ENCODE measurements around the gene WDR4.
"Not testable (repeated sequence)": the region's sequence is repeated elsewhere in the genome, so short reads cannot be mapped to it uniquely, and the experiment has no call there.

The WDR4 gene

DNA sequence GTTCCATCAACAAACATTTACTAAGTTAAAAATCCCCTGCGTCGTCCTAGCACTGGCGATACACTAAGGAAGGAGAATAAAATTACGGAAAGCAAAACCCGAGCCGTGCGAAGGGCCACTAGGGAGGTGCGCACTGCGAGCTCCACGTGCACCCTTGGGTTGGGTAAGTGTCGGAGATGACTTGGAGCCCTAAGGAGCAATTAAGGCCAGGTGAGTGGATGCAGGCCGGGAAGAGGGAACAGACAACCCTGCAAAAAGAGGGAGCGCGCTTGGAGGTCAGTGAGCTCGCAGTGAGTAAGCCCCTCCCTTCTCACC lies 704 bp downstream of the WDR4 start:
- no peak for DNase-seq (ENCODE audit: low read depth)

DNA sequence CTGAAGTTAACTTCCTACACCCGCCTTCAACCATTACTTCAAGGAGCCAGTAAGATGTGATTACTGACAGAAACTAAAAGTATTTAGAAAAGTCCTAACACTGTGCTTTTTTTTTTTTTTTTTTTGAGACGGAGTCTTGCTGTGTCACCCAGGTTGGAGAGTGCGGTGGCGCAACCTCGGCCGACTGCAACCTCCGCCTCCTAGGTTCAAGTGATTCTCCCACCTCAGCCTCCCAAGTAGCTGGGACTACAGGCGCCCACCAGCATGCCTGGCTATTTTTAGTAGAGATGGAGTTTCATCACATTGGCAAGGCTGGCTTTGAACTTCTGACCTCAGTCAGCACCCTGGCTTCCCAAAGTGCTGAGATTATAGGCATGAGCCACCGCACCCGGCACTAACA lies 3.5 kb downstream of the WDR4 start:
- not testable (repeated sequence) for DNase-seq (ENCODE audit: low read depth)

DNA sequence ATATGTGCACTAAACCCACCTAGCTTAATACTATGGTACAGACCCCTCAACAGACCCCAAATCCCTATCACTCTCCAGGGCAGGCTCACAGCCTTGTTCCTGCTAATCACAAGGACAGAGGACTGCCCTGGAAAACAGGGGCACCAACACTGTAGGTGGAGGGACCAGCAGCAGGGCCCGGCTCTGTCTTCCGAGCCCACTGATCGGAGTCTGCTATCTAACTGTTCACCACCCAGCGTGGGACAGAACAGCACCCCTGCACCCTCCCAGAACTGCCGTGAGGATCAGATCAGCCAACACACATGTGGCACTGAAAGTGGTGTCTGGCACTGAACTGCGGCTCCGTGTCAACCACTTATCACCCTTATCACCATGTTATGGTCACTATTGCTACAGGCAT lies 6.2 kb downstream of the WDR4 start:
- no peak for DNase-seq (ENCODE audit: low read depth)

GRCh38 chr21:42868196-42868595 lies 11.1 kb downstream of the WDR4 start:
- no peak for DNase-seq (ENCODE audit: low read depth)

DNA sequence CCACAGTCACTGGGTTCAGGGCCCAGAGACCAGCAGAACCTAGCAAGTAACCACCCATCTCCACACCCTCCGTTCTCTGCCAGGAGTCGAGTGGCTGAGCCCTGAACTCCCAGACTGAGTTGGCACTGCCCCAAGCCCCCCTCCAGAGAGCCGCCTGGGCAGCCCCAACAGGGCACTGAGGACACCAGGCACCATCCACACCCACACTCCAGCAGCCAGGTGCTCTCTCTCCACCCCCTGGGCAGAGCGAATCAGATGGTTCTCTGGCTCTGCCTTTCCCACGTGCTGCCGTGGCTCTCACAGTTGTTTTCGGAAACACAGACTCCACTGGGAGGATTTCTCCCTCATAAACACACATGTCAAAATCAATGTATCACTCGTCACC lies 13.6 kb downstream of the WDR4 start:
- no peak for DNase-seq (ENCODE audit: low read depth)

GRCh38 chr21:42864815-42865775 lies 14.2 kb downstream of the WDR4 start:
- no peak for DNase-seq (ENCODE audit: low read depth)

GRCh38 chr21:42864286-42864685 lies 15.1 kb downstream of the WDR4 start:
- no peak for DNase-seq (ENCODE audit: low read depth)

GRCh38 chr21:42863504-42863870 lies 15.9 kb downstream of the WDR4 start:
- no peak for DNase-seq (ENCODE audit: low read depth)

DNA sequence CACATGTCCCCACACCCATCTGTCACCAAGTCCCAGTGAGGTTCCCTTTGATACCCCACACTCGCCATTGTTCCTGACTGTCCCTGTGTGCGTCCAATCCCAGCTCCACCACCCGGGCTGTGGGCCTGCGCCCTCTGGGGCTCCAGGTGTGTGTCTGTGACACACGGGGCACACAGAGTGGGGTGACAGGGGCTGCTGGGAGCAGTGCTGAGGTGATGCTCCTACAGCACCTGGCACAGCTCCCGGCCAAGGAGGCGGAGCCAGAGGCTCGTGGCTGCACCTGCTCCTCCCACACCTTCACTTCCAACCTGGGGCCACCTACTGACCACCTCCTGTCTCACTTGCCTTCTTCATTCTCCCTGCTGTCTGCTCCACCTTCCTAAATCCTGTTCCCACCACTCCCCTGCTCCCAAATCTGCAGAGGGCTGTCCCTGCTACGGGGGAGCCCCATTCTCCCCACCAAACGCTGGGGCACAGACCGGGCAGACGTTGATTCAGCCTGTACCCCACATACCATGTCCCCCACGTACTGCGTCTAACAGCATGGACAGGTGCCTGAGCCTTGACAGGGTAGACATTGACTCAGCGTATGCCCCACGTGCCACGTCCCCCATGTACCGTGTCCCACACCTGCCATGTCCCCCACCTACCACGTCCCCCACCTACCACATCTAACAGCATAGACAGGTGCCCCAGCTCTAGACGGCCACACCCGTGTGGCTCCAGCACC lies 16.4 kb downstream of the WDR4 start:
- DNase-seq (ENCODE audit: low read depth) = no peak

DNA sequence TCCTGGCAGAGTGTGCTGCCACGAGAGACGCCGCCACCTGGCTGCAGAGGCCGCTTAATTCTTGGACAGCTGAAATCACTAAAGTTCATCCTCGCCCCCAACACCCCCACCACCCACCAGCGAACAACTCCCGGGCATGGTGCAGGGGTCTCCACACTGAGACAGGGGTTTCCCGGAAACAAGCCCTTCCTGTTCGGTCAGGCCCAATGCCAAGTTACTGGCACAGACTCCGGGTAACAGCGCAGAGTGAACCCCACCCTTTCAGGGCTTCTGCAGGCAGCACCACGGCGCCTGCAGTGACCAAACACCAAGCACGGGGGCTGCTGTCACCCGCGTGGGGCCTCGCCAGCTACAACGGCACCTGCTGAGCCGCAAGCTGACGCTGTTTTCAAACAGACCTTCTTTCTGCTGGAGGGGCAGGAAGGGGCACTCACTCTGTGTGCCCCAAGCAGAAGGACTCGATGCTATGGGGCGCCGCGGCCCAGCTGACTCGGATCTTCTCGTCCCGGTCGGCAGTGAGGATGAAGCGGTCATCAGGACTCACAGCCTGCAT lies 17.4 kb downstream of the WDR4 start:
- no peak for DNase-seq (ENCODE audit: low read depth)

DNA sequence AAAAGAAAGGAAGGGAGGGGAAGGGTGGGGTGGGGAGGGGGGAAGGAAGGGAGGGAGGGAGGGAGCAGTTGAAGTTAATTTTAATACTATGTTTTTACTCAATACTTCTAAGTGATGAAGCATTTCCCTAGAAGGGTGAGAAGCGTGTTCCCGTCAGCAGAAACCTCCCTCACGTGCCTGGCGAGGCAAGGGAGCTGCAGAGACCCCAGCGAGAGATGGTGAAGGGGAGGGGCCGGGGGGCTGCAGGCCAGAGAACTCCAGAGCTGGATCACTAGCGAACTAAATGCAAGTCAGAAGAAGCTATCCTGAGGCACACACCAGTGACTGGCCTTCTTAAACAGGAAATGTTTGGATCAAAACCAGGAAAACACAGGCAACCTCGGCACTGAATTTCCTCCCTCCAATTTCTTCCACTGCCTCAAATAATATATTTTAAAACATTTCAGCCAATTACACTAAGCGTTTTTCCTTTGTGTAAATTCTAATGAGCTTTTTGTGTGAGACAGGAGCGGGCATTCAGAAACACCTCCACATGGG lies 18.0 kb downstream of the WDR4 start:
- no peak for DNase-seq (ENCODE audit: low read depth)

- DNase-seq (ENCODE audit: low read depth) = no peak
These were observed 19.0 kb downstream of the WDR4 start for GRCh38 chr21:42860345-42860744.

DNA sequence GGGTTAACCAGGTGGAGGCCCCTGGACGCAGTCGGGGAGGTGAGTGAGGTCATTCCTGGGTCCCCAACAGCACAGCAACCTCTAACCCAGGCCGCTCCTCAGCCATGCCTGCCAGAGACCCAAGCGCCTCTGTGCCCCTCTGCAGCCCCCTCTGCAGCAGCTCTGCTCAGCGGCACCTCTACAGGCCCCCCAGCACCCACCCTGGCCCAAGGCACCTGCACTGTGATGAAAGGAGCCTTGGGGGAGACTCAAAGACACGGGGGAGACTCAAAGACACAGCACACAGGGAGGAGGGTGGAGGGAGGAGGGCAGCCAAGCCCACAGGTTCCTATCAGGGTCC lies 19.5 kb downstream of the WDR4 start:
- no peak for DNase-seq (ENCODE audit: low read depth)

DNA sequence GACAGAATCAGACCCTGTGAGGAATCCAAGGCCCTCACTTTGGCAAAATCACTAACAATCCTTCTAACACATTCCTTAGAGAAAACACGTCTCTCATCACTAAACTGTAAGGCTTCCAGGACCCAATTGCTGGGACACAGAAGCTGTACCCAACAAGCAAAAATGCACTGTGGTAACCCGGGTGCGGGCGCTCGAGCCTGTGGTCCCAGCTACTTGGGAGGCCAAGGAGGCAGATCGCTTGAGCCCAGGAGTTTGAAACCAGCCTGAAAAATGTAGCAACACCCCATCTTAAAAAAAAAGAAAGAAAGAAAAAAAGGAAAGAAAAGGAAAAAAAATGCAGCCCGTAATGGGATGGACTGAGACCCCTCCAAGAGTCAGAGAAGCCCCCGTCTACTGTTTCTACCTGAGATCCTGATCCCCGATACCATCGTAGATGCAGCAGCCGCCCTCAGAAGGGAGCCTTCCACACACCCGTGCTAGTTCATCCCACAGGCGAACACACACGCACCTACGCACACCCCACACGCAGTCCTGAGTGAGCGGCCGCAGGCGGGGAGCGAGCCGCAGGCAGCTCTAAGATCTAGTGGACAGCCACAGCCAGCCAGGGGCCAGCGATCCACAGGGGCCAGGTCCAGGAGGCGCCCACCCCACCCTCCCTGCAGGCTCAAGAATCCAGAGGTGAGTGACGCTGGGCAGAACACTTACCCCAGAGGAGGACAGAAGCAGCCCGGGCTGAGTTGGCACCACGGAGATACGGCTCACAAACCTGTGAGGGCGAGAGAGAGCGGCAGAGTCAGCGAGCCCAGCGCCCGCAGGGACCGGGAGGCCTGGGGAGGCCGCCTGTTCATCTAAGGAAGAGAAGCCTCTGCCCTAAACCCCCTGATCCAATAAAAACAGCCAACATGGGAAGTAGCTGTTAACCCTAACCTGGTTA lies 20.1 kb downstream of the WDR4 start:
- DNase-seq (ENCODE audit: low read depth) = no peak

DNA sequence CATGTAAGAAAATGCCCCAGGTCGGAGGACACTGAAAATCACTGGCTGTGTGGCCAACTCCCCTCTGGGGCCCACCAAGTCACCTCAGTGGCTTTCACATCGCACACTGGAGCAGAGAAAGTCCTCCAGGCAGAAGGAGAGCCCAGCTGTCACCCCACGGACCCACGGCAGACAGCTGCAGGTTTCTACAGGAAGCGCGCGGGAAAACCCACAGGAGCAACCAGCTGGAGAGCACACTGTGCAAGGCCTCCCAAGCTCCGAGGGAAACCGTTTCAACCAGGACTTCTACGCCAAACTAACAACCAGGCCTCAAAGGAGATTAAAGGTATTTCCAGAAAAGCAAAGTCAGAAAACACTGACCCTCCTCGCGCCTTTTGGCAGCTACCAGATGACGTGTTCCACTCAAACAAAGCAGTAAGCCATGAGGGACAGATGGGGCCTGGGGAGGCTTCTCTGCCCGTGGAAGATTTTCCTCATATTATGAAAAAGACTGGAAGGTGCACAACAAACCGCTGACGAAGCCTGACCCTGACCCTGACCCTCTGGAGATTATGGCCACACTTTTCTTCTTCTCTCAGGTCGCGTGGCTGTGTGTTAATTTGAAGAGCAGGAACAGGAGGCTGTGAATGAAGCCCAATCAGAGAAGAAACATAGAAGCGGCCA lies 21.0 kb downstream of the WDR4 start:
- DNase-seq (ENCODE audit: low read depth) = no peak

DNA sequence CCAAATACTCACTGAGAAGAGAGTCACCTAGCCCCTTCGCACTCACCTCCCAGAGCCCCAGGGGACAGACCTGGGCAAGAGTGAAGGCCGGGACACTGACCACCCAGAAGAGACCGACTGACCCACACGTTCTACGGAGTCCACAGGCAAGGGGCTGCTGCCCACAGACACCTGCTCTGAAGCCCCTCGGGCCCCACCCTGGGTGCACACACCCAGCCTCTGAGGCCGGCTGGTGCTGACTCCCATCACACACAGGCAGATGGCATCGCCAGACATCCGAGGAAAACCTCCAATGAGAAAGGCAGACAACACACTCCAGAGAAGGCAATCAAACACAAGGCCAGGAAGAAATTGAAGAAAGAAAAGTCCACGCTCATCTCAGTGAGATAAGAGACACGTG lies 22.1 kb downstream of the WDR4 start:
- no peak for DNase-seq (ENCODE audit: low read depth)

GRCh38 chr21:42855937-42856335 lies 23.4 kb downstream of the WDR4 start:
- DNase-seq (ENCODE audit: low read depth) = no peak

GRCh38 chr21:42855171-42855936 lies 24.0 kb downstream of the WDR4 start:
- DNase-seq (ENCODE audit: low read depth) = no peak

GRCh38 chr21:42854246-42855010 lies 24.9 kb downstream of the WDR4 start:
- DNase-seq (ENCODE audit: low read depth) = no peak

GRCh38 chr21:42853621-42854020 lies 25.7 kb downstream of the WDR4 start:
- DNase-seq (ENCODE audit: low read depth) = no peak

All from EH (cell line).